HG03457 (cell line): Measurements from ENCODE around the gene AHCYL2.
"Not testable (repeated sequence)": the region's sequence is repeated elsewhere in the genome, so short reads cannot be mapped to it uniquely, and the experiment has no call there.

Experiments used
- ATAC-seq: cut with Tn5 transposase; IDR thresholded peaks from one replicate; pipeline ENCODE4 v1.9.1; 2021; ENCODE audit warnings: moderate number of reproducible peaks; ENCODE audit not compliant: unreplicated experiment

Gene AHCYL2

GRCh38 chr7:129240119-129240820 lies 15.4 kb downstream of the AHCYL2 start:
- no peak for ATAC-seq

- no peak for ATAC-seq
Measured at GRCh38 chr7:129244220-129244619, 19.4 kb downstream of the AHCYL2 start.

- no peak for ATAC-seq
Measured at GRCh38 chr7:129245533-129245932, 20.7 kb downstream of the AHCYL2 start.

GRCh38 chr7:129247087-129247486 lies 22.3 kb downstream of the AHCYL2 start:
- ATAC-seq, result no peak

- no peak for ATAC-seq
Measured at GRCh38 chr7:129252128-129252527, 27.3 kb downstream of the AHCYL2 start.

- not testable (repeated sequence) for ATAC-seq
Measured at GRCh38 chr7:129252603-129253002, 27.8 kb downstream of the AHCYL2 start.

- no peak for ATAC-seq
Measured at GRCh38 chr7:129255800-129256199, 31.0 kb downstream of the AHCYL2 start.

GRCh38 chr7:129256221-129256620 lies 31.4 kb downstream of the AHCYL2 start:
- ATAC-seq, result no peak

- ATAC-seq, result no peak
Measured at GRCh38 chr7:129257168-129257567, 32.3 kb downstream of the AHCYL2 start.

GRCh38 chr7:129258649-129259389 lies 34.0 kb downstream of the AHCYL2 start:
- no peak for ATAC-seq

- no peak for ATAC-seq
Measured at GRCh38 chr7:129262324-129262723, 37.5 kb downstream of the AHCYL2 start.

- ATAC-seq, result no peak
Measured at GRCh38 chr7:129263168-129263567, 38.3 kb downstream of the AHCYL2 start.

- ATAC-seq, result no peak
Measured at GRCh38 chr7:129264534-129264933, 39.7 kb downstream of the AHCYL2 start.

- ATAC-seq, result no peak
Measured at GRCh38 chr7:129265328-129265727, 40.5 kb downstream of the AHCYL2 start.

GRCh38 chr7:129266181-129266580 lies 41.4 kb downstream of the AHCYL2 start:
- ATAC-seq, result no peak

GRCh38 chr7:129270077-129270476 lies 45.2 kb downstream of the AHCYL2 start:
- ATAC-seq, result no peak

- ATAC-seq, result no peak
Measured at GRCh38 chr7:129271500-129272355, 46.9 kb downstream of the AHCYL2 start.

- ATAC-seq, result no peak
Measured at GRCh38 chr7:129273936-129274335, 49.1 kb downstream of the AHCYL2 start.

- no peak for ATAC-seq
Measured at GRCh38 chr7:129277629-129278028, 52.8 kb downstream of the AHCYL2 start.

GRCh38 chr7:129278688-129279087 lies 53.9 kb downstream of the AHCYL2 start:
- no peak for ATAC-seq

- no peak for ATAC-seq
Measured at GRCh38 chr7:129279757-129280156, 54.9 kb downstream of the AHCYL2 start.

- ATAC-seq, result no peak
Measured at GRCh38 chr7:129281163-129281562, 56.3 kb downstream of the AHCYL2 start.
